NCI-H146 treated with DMSO at 0.1 percent for 48 hours (cell line): ENCODE data around the gene PINLYP.

Experiments used
- DNase-seq: peaks from one replicate; lab custom pipeline; 2025; ENCODE audit not compliant: unreplicated experiment; lab: John Stamatoyannopoulos, UW

Gene PINLYP

GRCh38 chr19:43605875-43606568 lies 30.4 kb downstream of the PINLYP start:
- no peak for DNase-seq

GRCh38 chr19:43606569-43607229 lies 31.1 kb downstream of the PINLYP start:
- no peak for DNase-seq

- no peak for DNase-seq
Measured at GRCh38 chr19:43607238-43608205, 31.9 kb downstream of the PINLYP start.

- no peak for DNase-seq
Measured at GRCh38 chr19:43609872-43610271, 34.3 kb downstream of the PINLYP start.

- DNase-seq: no peak
Measured at GRCh38 chr19:43610493-43610892, 34.9 kb downstream of the PINLYP start.

GRCh38 chr19:43611788-43612187 lies 36.2 kb downstream of the PINLYP start, which contains the start of gene SRRM5:
Gene SRRM5 (plus strand): TSS chr19:43612088. CDS start chr19:43612122, 34 bp downstream.
- DNase-seq: no peak

- DNase-seq: no peak
Measured at GRCh38 chr19:43612374-43612773, 36.8 kb downstream of the PINLYP start.

GRCh38 chr19:43616306-43616705 lies 40.7 kb downstream of the PINLYP start:
- no peak for DNase-seq

GRCh38 chr19:43616954-43617353 lies 41.4 kb downstream of the PINLYP start:
- no peak for DNase-seq

GRCh38 chr19:43618921-43619261 lies 43.3 kb downstream of the PINLYP start:
- peak; percentile 90 for DNase-seq

GRCh38 chr19:43619262-43620060 lies 43.9 kb downstream of the PINLYP start, which contains the start of gene ZNF428:
Gene ZNF428 (minus strand): TSS chr19:43619629. CDS start chr19:43614304, 5,325 bp downstream.
- DNase-seq: peak; percentile 92

- no peak for DNase-seq
Measured at GRCh38 chr19:43620061-43621001, 44.7 kb downstream of the PINLYP start.

GRCh38 chr19:43622070-43622469 lies 46.5 kb downstream of the PINLYP start:
- DNase-seq: no peak

- DNase-seq: no peak
Measured at GRCh38 chr19:43622956-43623355, 47.4 kb downstream of the PINLYP start.

- no peak for DNase-seq
Measured at GRCh38 chr19:43623889-43624670, 48.5 kb downstream of the PINLYP start.

GRCh38 chr19:43624933-43625332 lies 49.3 kb downstream of the PINLYP start:
- no peak for DNase-seq

- DNase-seq: no peak
Measured at GRCh38 chr19:43625918-43626579, 50.4 kb downstream of the PINLYP start.

- no peak for DNase-seq
Measured at GRCh38 chr19:43626838-43627237, 51.2 kb downstream of the PINLYP start.
